Tibial nerve (tissue), 4 donors: ENCODE measurements around the gene AQP12A. TPM values are rescaled to one million over a fixed set of nuclear protein-coding genes. Genes with fewer than 3 reads are reported as not detected.

ENCODE experiments used
- DNase-seq, 2 donors: peaks; one replicate each; pipeline ENCODE4 v3.0.0-alpha.2; 2019; ENCODE audit warnings: low spot score in 2 of 2
- H3K27ac ChIP-seq, 4 donors: fragments of 200-600 bp; sonication (generic) in 3 of 4; one replicate each; pipeline ENCODE4 v1.5.1; 2017 to 2019; ENCODE audit warnings: mild to moderate bottlenecking in 1 of 4
- H3K27me3 ChIP-seq, 2 donors: fragments of 200-600 bp; sonication (generic) in 1 of 2; one replicate each; pipeline versions ENCODE4 v1.5.1 to v1.6.0; 2017 to 2019
- H3K36me3 ChIP-seq, 3 donors: fragments of 200-600 bp; sonication (generic); one replicate each; pipeline ENCODE4 v1.5.1; 2018 to 2019
- H3K4me1 ChIP-seq, 4 donors: fragments of 200-600 bp; sonication (generic) in 3 of 4; one replicate each; pipeline ENCODE4 v1.5.1; 2017 to 2019
- H3K4me3 ChIP-seq, 4 donors: fragments of 200-600 bp; sonication (generic) in 3 of 4; one replicate each; pipeline ENCODE4 v1.5.1; 2017 to 2019; ENCODE audit warnings: mild to moderate bottlenecking in 1 of 4, moderate library complexity in 1 of 4
- H3K9me3 ChIP-seq, 4 donors: fragments of 200-600 bp; sonication (generic) in 3 of 4; one replicate each; pipeline ENCODE4 v1.5.1; 2017 to 2019
- EP300 ChIP-seq, 2 donors: sonication (generic); formaldehyde crosslinking; IDR thresholded peaks; one replicate each; pipeline ENCODE4 v1.6.1; 2017; ENCODE audit warnings: antibody characterized with exemption in 2 of 2, mild to moderate bottlenecking in 1 of 2
- POLR2A ChIP-seq, 2 donors: fragments of 450-650 bp; IDR thresholded peaks; one replicate each; pipeline ENCODE4 v1.6.1; 2017; ENCODE audit warnings: antibody characterized with exemption in 2 of 2, mild to moderate bottlenecking in 2 of 2, moderate library complexity in 2 of 2
- WGBS, 2 donors: methylation state at CpG; one replicate each; pipeline ENCODE4 v1.1.5; 2018; 5-methylcytosine and 5-hydroxymethylcytosine counted together
- total RNA-seq, 4 donors: library from RNA; depleted of rRNA; stranded (reverse); fragments of >200 nt; gene quantifications; one replicate each; pipeline ENCODE4 v1.1.0, GENCODE V29; 2016
- TF ChIP-seq, protein P1 (sequence below), 5 experiments: fragments of 200-600 bp in 3 of 5; fragments of 450-650 bp in 2 of 5; sonication (generic) in 3 of 5; IDR thresholded peaks; one replicate each; pipeline ENCODE4 v1.5.1; 2016 to 2019; ENCODE audit warnings: antibody characterized with exemption in 5 of 5, mild to moderate bottlenecking in 3 of 5, moderate library complexity in 2 of 5

AQP12A gene
- total RNA-seq, 4 donors from 2014 or later: 1.2 TPM; not detected in 3

DNA sequence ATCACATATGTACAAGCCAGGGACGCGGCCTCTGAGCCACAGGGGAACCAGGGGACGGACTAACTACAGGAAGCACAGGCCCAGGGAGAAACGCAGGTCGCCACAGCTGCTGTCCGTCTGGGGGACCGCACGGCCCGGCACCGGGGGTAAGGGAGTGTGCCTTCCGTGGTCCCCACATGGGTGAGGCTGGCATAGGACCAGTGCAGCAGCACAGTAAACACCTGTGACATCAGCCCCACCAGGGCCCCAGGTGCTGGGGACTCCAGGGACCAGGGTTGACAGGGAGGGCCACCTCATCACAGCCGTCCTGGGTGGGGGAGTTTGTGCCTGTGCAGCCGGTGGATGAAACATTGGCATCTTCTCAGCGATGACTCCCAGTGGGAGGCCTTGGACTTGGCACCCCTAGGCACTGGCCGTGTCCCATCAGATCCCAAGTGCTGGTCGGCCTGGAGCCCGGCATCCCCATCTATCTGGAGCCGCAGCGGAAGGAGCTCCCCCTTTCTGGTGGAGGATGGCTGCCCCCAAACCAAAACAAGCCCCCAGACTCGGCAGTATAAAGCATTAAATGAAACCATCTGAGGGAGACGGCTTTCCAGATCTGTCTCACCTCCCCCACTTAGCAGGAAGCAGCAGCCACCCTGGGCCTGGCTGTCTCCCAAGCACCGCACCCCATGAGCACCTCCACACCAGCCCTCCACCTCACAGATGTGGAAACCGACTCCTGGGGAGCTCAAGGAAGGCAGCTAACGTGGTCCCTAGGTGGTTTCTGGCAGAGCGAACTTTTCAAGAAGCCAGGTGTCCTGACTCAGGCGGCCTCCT is 22.5 kb downstream of the AQP12A start:
- Histone ChIP-seq H3K4me1 (no peaks in the 10 kb centered on the region), H3K27ac (no peak overlapping the region), H3K4me3 (no peak overlapping the region), H3K9me3 (no peaks in the 10 kb centered on the region), H3K36me3 (peaks cover 0 to 19% (median 0%) of the 10 kb centered on the region in 3 donors), H3K27me3 (peaks cover 0 to 9% of the 10 kb centered on the region in 2 donors)
- DNase-seq: no peak
- WGBS, 2 donors: 69 to 78% methylated on average over 21 to 23 of the region's 26 CpGs
- TF ChIP-seq, protein P1, sequence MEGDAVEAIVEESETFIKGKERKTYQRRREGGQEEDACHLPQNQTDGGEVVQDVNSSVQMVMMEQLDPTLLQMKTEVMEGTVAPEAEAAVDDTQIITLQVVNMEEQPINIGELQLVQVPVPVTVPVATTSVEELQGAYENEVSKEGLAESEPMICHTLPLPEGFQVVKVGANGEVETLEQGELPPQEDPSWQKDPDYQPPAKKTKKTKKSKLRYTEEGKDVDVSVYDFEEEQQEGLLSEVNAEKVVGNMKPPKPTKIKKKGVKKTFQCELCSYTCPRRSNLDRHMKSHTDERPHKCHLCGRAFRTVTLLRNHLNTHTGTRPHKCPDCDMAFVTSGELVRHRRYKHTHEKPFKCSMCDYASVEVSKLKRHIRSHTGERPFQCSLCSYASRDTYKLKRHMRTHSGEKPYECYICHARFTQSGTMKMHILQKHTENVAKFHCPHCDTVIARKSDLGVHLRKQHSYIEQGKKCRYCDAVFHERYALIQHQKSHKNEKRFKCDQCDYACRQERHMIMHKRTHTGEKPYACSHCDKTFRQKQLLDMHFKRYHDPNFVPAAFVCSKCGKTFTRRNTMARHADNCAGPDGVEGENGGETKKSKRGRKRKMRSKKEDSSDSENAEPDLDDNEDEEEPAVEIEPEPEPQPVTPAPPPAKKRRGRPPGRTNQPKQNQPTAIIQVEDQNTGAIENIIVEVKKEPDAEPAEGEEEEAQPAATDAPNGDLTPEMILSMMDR (IDR thresholded peaks at IDR 0.05): no peak
- no peak for TF ChIP-seq POLR2A (IDR thresholded peaks at IDR 0.05)
- no peak for TF ChIP-seq EP300 (IDR thresholded peaks at IDR 0.05)

DNA sequence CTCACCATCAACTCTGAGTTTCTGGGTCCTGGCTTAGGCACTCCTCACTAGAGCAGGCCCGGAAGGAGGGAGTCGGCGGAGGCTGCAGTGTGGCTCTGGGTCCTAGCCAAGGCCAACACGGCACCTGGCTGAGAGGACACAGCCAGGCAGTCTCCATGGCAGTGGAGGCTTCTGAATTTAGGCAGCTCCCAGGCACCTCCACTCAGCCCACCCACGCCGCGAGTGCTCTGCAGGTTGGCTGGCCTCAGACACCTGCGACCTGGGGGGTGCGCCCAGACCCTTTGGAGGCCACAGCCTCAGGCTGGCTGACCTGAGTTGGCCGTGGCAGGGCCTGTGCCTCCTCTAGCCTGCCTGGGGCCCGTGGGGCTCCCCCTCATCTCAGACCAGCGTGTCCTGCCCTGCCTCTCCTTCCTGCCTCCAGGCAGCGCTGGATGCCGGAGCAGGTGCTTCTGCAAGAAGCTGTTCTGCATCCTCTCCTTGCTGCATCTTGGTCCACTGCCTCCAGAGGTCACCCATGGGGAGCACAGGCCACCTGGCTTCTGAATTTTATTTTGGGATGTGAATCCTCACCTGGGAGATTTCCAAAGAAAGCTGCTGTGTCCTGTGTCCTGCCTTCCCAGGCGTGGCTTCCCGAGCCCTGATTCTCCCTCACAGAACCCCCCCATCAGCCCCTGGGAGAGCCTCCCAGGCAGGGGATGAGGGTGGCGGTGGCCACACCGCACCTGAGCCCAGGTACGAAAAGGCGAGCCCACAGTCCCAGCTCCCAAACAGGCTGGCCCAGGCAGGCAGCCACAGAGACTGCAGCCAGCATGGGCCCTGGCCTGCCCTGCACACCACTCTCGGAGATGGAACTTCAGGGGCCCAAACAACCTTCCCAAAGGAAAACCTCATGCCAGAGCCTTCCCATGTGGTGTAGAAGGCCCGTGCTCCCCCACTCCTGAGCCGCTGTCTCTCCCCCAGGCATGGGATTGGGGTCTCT is 23.4 kb downstream of the AQP12A start:
- no peaks in the 10 kb centered on the region for H3K9me3 ChIP-seq
- H3K4me3 ChIP-seq: no peak overlapping the region
- H3K4me1 ChIP-seq: no peaks in the 10 kb centered on the region
- 69 to 75% methylated on average over 14 to 23 of the region's 23 CpGs for WGBS, 2 donors
- no peak overlapping the region for H3K27ac ChIP-seq
- H3K36me3 ChIP-seq: peaks cover 0 to 27% (median 0%) of the 10 kb centered on the region in 3 donors
- no peak for DNase-seq
- H3K27me3 ChIP-seq: peaks cover 0 to under 1% of the 10 kb centered on the region in 2 donors
- TF ChIP-seq, protein P1 (IDR thresholded peaks at IDR 0.05): no peak
- TF ChIP-seq EP300 (IDR thresholded peaks at IDR 0.05) (no peak), POLR2A (IDR thresholded peaks at IDR 0.05) (no peak)

DNA sequence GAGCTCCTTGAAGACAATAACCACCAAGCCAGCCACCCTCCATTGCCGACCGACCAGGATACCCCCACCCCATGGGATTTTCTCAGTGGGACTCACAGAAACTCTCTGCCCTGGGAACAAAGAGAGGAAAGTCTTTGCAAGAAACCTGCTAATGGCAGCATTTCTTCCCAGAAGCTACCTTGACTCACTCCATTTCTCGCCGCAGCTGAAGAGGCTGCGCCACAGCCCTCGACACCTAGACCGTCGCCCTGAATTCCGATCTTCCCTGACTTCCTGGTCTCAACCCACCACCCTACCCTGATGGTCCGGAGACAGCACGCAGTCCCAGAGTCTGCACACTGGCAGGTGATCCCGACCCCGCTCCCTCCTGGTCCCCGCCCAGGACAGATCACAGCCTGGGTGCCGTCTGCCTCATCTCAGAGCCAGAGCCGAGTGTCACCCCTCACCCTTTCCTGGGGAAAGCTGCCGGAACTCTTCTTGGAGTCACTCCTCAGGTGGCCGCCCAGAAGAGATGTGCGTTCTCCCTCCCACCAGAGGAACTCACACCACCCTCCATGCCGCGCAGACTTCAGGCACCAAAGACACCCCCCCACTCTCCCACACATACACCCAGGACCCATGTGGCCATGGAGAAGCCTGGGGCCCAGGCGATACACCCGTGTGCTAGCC is 24.6 kb downstream of the AQP12A start:
- no peaks in the 10 kb centered on the region for H3K4me1 ChIP-seq
- TF ChIP-seq POLR2A (IDR thresholded peaks at IDR 0.05) (no peak), EP300 (IDR thresholded peaks at IDR 0.05) (no peak)
- TF ChIP-seq, protein P1 (IDR thresholded peaks at IDR 0.05): no peak
- no peaks in the 10 kb centered on the region for H3K9me3 ChIP-seq
- no peak for DNase-seq
- no peak overlapping the region for H3K4me3 ChIP-seq
- H3K27ac ChIP-seq: no peak overlapping the region
- H3K27me3 ChIP-seq: no peaks in the 10 kb centered on the region
- peaks cover 0 to 27% (median 0%) of the 10 kb centered on the region in 3 donors for H3K36me3 ChIP-seq
- WGBS, 2 donors: 91 to 92% methylated on average over 21 to 23 of the region's 23 CpGs

DNA sequence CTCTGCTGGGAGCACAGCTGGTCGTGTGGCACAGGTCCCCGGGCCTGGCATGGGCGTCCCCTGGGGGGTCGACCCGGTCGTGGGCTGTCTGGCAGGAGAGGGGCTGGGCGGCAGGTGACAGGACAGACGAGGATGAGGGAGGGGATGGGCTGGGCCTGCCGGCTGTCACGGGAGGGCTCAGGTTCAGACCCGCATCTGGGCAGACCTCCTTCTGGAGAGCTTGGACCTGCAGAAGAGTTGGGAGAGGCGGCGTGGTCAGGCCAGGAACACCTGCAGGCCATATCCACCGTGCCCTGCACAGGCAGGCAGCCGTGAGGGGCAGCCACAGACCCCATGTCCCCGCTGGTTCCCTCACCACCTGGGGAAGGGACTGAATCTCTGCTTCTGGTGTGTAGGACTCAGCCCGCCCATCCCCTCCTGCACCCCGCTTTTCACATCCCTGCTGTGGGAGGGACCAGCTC is 25.5 kb downstream of the AQP12A start:
- Histone ChIP-seq H3K36me3 (peaks cover 0 to 32% (median 0%) of the 10 kb centered on the region in 3 donors), H3K4me3 (no peak overlapping the region), H3K27ac (no peak overlapping the region), H3K9me3 (no peaks in the 10 kb centered on the region), H3K27me3 (no peaks in the 10 kb centered on the region), H3K4me1 (no peaks in the 10 kb centered on the region)
- TF ChIP-seq, protein P1 (IDR thresholded peaks at IDR 0.05): no peak
- no peak for DNase-seq
- WGBS, 2 donors: 84 to 89% methylated on average over 17 of the region's 18 CpGs
